NCI-H2107 treated with DMSO at 0.1 percent for 48 hours (cell line): ENCODE measurements around the gene PRND.
"Not testable (repeated sequence)": the region's sequence is repeated elsewhere in the genome, so short reads cannot be mapped to it uniquely, and the experiment has no call there.

Source experiments
- DNase-seq: peaks from one replicate; lab custom pipeline; 2025; ENCODE audit not compliant: unreplicated experiment; lab: John Stamatoyannopoulos, UW

The PRND gene

DNA sequence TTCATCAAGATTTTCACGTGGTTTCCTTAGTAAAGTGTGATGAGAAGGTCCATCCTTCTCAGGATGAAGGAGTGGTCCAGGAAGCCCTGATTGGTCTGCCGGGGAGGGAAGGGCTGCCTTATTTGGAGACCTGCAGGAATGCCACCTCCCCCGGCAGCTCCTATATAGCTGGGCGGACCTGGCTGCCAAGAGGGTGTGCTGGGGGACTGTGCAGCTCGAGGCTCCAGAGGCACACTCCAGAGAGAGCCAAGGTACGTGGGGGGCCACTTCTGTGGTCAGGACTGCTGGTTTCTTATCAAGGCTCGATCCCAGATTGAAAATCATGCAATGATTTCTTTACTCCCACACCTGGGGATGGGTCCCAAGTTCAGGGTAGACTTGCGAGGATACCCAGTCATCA, at the start of gene PRND:
Gene PRND (plus strand): TSS at position 191 of the 400 bp plus-strand sequence. CDS start 2,643 bp downstream, outside the sequence.
- no peak for DNase-seq

DNA sequence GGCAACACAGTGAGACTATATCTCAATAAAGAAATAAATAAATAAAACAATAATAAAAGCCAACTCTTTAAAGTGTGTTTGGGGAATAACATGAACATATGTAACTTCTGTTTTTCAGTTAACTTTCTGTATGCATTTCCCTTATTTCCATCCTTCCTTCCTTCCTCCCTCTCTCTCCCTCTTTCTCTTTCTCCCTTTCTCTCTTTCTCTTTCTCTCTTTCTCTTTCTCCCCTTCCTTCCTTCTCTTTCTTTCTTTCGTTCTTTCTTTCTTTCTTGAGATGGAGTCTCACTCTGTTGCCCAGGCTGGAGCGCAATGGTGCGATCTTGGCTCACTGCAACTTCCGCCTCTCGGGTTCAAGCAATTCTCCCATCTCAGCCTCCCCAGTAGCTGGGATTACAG, 48.8 kb upstream of the PRND start:
- DNase-seq: no peak

- DNase-seq: no peak
Observed at GRCh38 chr20:4673371-4674001, 48.2 kb upstream of the PRND start.

DNA sequence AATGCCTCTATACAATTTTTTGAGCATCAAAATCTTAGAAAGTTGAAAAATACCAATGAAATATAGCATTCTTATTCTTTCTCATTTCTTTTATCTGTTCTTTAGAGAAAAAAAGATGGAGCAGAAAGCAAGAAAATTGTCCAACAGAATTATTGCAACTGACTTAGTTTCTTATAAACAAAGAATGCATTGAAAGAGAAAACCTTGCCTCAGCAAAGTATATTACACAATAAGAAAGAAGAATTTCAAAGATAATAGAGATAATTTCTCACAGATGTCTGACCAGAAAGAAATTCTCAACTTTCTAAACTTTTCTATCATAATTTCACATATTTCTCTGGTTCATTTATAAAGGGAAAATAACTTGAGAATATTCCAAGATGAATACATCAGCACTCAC, 47.0 kb upstream of the PRND start:
- no peak for DNase-seq

- no peak for DNase-seq
Observed at GRCh38 chr20:4677846-4678245, 43.9 kb upstream of the PRND start.

GRCh38 chr20:4681401-4681800, 40.3 kb upstream of the PRND start:
- DNase-seq: no peak

GRCh38 chr20:4681991-4682401, 39.7 kb upstream of the PRND start:
- no peak for DNase-seq

GRCh38 chr20:4682682-4683081, 39.0 kb upstream of the PRND start:
- DNase-seq: no peak

DNA sequence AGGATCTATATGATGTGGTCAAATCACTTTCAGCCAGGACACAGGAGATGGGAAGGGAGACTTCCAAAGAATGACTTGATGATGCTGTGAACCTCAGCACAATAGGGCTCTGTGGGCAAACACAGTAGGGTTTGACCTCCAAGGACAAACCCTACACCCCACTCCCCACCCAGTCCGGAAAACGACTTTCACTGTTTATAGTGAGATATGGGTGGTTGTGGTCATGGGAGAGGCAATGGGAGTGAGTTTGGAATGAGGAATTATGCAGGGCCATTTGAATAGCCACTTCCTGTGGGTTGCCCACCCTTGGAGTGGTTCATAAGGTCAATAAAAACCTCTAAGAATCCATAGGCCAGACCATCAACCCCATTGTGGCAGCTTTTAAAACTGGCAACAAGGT, 38.4 kb upstream of the PRND start:
- no peak for DNase-seq

DNA sequence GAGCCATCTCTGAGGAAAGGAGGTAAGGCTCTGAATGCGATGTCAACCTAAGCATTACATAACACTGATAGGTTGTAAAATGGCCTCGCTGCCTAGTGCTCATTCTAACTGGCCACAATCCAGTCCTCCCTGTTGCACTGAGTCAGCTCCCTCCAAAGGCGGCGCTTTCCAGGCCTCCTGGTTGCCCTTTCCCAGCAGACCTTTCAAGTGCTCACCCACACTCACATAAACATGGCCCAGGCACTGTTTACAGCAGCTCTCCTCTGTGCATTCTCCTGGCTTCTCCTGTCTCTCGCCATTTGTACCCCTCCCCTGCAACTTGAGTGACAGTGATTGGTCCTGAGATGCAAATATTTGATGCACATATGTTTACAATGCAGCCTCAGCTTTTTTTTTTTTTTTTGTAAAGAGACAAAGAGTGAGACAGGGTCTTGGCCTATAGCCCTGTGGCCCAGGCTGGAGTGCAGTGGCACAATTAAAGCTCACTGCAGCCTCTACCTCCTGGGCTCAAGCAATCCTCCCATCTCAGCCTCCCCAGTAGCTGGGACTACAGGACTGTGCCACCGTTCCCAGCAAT, 36.8 kb upstream of the PRND start:
- DNase-seq: no peak

- no peak for DNase-seq
Observed at GRCh38 chr20:4685923-4686221, 35.8 kb upstream of the PRND start.

DNA sequence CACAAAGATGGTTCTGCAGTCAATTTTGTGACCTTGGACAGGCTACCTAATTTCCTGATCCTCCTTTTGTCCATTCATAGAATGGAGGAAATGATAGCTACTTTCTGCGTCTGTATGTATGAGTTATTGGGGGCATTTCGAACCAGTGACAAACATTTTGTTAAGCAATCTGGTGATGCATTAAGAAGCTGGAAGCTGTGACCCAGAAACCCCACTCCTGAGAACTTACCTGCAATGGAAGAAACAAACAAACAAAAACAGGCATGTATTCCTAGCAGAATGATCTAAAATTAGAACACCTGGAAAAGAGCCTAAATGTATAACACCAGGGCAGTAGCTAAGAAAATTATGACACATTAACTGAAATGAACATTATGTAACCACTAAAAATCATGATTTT, 33.4 kb upstream of the PRND start:
- DNase-seq: no peak

DNA sequence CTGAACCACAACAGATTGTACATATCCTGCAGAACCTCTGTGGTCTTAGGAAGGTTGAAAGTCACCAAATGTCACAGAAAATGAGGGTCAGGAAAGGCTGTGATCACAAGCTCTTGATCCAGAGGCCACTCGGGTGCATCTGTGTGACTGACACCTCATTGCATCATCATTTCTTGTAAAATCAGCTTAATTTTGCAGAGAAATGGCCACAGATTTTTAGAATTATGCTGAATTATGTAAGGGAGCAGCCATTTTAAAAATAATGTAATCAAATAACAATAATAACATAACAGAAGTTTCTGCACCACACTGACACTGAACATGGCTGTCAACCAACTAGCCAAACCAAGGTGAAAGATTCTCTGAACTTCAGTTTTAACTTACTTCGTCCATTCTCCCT, 32.5 kb upstream of the PRND start:
- DNase-seq: no peak

DNA sequence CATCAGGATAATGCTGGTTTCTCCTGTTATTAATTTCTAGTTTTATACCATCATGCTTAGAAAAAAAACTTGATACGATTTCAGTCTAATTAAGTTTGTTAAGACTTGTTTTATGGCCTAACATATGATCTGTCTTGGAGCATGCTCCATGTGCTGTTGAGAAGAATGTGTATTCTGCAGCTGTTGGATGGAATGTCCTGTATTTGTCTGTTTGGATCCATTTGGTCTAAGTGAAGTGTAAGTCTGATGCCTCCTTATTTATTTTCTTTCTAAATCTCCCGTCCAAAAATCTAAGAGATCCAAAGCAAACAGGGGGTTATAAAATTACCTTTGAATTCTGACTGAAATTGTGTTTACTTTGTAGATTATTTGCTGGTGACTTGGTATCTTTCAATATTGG, 30.0 kb upstream of the PRND start:
- DNase-seq: no peak

DNA sequence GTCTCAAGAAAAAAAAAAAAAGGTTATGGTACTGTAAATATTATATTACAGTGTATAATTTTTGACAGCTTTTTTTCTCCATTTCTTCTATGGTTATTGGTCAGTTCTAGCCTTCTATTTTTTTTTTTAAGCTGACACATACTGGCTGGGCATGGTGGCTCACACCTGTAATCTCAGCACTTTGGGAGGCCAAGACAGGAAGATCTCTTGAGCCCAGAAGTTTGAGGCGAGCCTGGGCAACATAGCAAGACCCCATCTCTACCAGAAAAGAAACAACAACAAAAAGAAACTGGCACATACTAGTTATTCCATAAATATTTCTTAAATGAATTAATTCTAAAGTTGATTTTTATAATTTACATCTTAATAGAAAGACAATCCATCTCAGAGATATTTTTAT, 27.6 kb upstream of the PRND start:
- DNase-seq: no peak

- no peak for DNase-seq
Observed at GRCh38 chr20:4697189-4697830, 24.4 kb upstream of the PRND start.

GRCh38 chr20:4697831-4698221, 23.9 kb upstream of the PRND start:
- DNase-seq: no peak

DNA sequence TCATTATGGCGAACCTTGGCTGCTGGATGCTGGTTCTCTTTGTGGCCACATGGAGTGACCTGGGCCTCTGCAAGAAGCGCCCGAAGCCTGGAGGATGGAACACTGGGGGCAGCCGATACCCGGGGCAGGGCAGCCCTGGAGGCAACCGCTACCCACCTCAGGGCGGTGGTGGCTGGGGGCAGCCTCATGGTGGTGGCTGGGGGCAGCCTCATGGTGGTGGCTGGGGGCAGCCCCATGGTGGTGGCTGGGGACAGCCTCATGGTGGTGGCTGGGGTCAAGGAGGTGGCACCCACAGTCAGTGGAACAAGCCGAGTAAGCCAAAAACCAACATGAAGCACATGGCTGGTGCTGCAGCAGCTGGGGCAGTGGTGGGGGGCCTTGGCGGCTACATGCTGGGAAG, 22.5 kb upstream of the PRND start:
- no peak for DNase-seq

GRCh38 chr20:4699957-4700356, 21.8 kb upstream of the PRND start:
- no peak for DNase-seq

DNA sequence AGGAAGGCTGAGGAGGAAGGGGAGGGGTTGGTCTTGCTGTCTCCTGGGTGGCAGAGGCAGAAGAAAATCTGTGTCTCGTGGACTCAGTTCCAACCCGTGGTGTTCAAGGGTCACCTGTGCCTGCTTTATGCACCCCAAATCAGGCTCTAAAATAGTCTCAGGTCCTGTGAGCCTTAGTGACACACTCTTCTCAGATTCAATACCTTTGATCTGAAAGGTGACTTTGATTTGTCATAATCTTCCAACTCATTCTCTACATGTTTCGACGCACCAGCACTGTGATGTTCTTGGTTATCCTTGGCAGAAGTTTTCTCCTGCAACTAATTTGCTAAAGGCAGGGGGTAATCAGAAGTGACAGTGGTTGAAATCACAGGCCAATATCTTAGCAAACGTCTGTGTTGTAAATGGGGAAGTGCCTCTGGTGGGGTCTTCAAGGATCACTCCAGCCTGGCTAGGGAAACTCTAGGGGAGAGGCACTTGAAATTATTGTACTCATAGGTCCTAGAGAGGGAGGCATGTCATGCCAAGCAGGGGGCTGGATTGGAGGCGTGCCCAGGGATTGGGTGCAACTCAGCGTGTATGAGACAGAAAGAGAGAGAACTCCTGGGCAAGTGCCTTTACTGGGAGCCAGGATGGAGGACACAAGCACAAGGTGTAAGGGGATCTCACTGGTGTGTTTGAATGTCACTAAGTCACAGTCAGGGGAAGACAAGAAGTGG, 19.0 kb upstream of the PRND start:
- no peak for DNase-seq

DNA sequence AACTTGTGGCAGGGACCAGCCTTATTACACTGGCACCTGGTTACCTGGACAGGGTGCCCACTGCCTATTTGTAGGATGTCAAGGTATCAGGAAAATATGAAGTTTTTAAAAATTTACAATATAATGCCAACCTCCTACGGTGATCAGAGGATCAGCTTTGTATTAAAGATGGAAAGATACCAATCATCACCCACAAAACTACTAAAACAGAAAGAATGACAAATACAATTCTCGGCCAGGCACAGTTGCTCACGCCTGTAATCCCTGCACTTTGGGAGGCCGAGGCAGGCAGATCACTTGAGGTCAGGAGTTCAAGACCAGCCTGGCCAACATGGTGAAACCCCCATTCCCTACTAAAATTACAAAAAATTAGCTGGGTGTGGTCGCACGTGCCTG, 18.4 kb upstream of the PRND start:
- DNase-seq: no peak

DNA sequence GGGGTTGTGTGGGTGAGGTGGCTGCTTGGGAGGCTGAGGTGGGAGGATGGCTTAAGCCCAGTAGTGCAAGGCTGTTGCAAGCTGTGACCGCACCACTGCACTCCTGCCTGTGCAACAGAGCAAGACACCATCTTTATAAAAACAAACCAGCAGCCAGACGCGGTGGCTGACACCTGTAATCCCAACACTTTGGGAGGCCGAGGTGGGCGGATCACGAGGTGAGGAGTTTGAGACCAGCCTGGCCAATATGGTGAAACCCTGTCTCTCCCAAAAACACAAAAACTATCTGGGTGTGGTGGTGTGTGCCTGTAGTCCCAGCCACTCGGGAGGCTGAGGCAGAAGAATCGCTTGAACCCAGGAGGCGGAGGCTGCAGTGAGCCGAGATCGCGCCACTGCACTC, 14.8 kb upstream of the PRND start:
- DNase-seq: not testable (repeated sequence)
